NB4 (cell line): Measurements from ENCODE around the gene ZNF423.

Experiments used
- CTCF ChIP-seq: IDR thresholded peaks from one replicate; pipeline ENCODE4 v1.5.1; 2012; ENCODE audit warnings: low read depth, low read length
- MAX ChIP-seq: IDR thresholded peaks from 2 replicates; pipeline ENCODE4 v1.6.1; 2011; ENCODE audit warnings: low read depth, low read length
- POLR2A ChIP-seq: IDR thresholded peaks from 2 replicates; pipeline ENCODE4 v1.6.1; 2011; ENCODE audit warnings: mild to moderate bottlenecking; ENCODE audit not compliant: insufficient read length; ENCODE audit errors: extremely low read depth

DNA sequence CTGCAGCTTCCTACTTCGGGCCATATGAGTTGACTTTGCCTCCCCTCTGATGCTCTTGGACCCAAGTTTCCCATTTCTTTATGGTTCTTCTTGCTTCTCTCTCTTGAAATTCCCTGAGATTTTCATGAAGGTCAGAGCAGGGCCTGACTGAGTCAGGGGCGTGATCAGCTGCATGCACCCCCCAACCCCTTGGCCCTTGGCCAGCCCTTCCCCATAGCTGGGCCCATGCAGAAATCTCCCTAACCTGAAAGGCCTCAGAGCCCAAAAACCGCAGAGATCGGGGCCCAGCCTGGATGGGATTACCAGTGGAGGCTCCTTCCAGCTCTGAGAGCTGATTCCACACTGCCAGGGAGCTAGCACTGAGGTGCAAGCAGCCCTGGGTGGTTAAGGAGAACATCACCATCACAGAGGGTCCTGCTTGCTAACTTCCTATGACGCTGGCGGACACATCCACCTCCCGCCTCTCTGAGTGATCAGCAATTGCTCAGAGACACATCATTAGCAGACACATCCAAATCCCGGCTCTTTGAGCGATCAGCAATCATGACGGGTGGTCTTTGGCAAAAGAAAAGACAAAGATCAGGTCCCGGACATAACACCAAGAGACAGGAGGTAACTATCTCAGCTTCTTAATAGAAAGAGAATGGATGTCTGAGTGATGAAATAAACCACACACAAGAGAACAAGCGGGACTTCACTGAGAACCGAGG is 320.9 kb downstream of the ZNF423 start:
- TF ChIP-seq CTCF (no peak), POLR2A (no peak), MAX (no peak)
